ENCODE data around the gene LILRA6.

GRCh38 chr19:54201980-54202379, 40.6 kb downstream of the LILRA6 start:
- no peak for TF ChIP-seq CTCF (IDR thresholded peaks at IDR 0.05 in 4 of 5, conservative IDR thresholded peaks at IDR 0.05 in 1 of 5)
- no peak for TF ChIP-seq POLR2A (IDR thresholded peaks at IDR 0.05)
